H9 (cell line): Measurements from ENCODE around the gene MEG3. TPM values are rescaled to one million over a fixed set of nuclear protein-coding genes. Genes with fewer than 3 reads are reported as not detected.

Experiments used
- DNase-seq: peaks from one replicate; pipeline ENCODE4 v3.0.0-alpha.2; 2017
- H2AFZ ChIP-seq: one replicate; pipeline ENCODE4 v1.6.1; 2013; ENCODE audit warnings: mild to moderate bottlenecking, low read length, control low read depth, moderate library complexity
- H2AK5ac ChIP-seq: 2 replicates; pipeline ENCODE4 v1.6.1; 2013; ENCODE audit warnings: low read length, control low read depth, mixed read lengths; ENCODE audit not compliant: insufficient read length
- H2BK120ac ChIP-seq: one replicate; pipeline ENCODE4 v1.6.1; 2013; ENCODE audit warnings: low read depth, mild to moderate bottlenecking, low read length, control low read depth, inconsistent platforms; ENCODE audit not compliant: poor library complexity, severe bottlenecking
- H2BK12ac ChIP-seq: 2 replicates; pipeline ENCODE4 v1.6.1; 2013; ENCODE audit warnings: low read length, control low read depth, mixed read lengths, low read depth; ENCODE audit not compliant: insufficient read length
- H2BK15ac ChIP-seq: 2 replicates; pipeline ENCODE4 v1.6.1; 2013; ENCODE audit warnings: low read depth, low read length, control low read depth
- H2BK20ac ChIP-seq: one replicate; pipeline ENCODE4 v1.6.1; 2013; ENCODE audit warnings: low read depth, mild to moderate bottlenecking, low read length, control low read depth, inconsistent platforms; ENCODE audit not compliant: poor library complexity, severe bottlenecking
- H2BK5ac ChIP-seq: 2 replicates; pipeline ENCODE4 v1.6.1; 2013; ENCODE audit warnings: low read length, control low read depth, mixed read lengths; ENCODE audit not compliant: insufficient read length
- H3K14ac ChIP-seq: 2 replicates; pipeline ENCODE4 v1.6.1; 2013; ENCODE audit warnings: low read length, control low read depth; ENCODE audit not compliant: insufficient read depth
- H3K18ac ChIP-seq: 2 replicates; pipeline ENCODE4 v1.6.1; 2013; ENCODE audit warnings: low read depth, mild to moderate bottlenecking, mixed read lengths, low read length, control low read depth; ENCODE audit not compliant: insufficient read length
- H3K23ac ChIP-seq: 2 replicates; pipeline ENCODE4 v1.6.1; 2013; ENCODE audit warnings: low read length, control low read depth, mixed read lengths, low read depth; ENCODE audit not compliant: insufficient read length
- H3K23me2 ChIP-seq: 2 replicates; pipeline ENCODE4 v1.6.1; 2013; ENCODE audit warnings: low read depth, mild to moderate bottlenecking, mixed read lengths, low read length, control low read depth; ENCODE audit not compliant: insufficient read length, poor library complexity, severe bottlenecking
- H3K27ac ChIP-seq: 2 replicates; pipeline ENCODE4 v1.5.1; 2013; ENCODE audit warnings: low read length, control low read depth, mixed read lengths, low read depth; ENCODE audit not compliant: insufficient read length
- H3K27me3 ChIP-seq: 2 replicates; pipeline ENCODE4 v1.6.1; 2013; ENCODE audit warnings: low read length, control low read depth, inconsistent platforms; ENCODE audit not compliant: insufficient read depth
- H3K4ac ChIP-seq: 2 replicates; pipeline ENCODE4 v1.6.1; 2013; ENCODE audit warnings: low read depth, mild to moderate bottlenecking, control low read depth, inconsistent platforms, low read length, moderate library complexity
- H3K4me1 ChIP-seq: 2 replicates; pipeline ENCODE4 v1.6.1; 2013; ENCODE audit warnings: low read length, control low read depth, inconsistent platforms; ENCODE audit not compliant: insufficient read depth
- H3K4me2 ChIP-seq: 2 replicates; pipeline ENCODE4 v1.6.1; 2013; ENCODE audit warnings: low read length, control low read depth, mixed read lengths; ENCODE audit not compliant: insufficient read length, insufficient read depth
- H3K56ac ChIP-seq: 2 replicates; pipeline ENCODE4 v1.6.1; 2013; ENCODE audit warnings: low read depth, mild to moderate bottlenecking, mixed read lengths, low read length, control low read depth; ENCODE audit not compliant: insufficient read length
- H3K79me1 ChIP-seq: 2 replicates; pipeline ENCODE4 v1.6.1; 2013; ENCODE audit warnings: low read depth, mild to moderate bottlenecking, moderate library complexity, low read length, control low read depth, inconsistent platforms; ENCODE audit not compliant: insufficient read depth, poor library complexity, severe bottlenecking
- H3K79me2 ChIP-seq: 2 replicates; pipeline ENCODE4 v1.6.1; 2013; ENCODE audit warnings: low read length, control low read depth, inconsistent platforms; ENCODE audit not compliant: insufficient read depth
- H3K9ac ChIP-seq: 2 replicates; pipeline ENCODE4 v1.6.1; 2013; ENCODE audit warnings: low read length, control low read depth, mixed read lengths; ENCODE audit not compliant: insufficient read length; ENCODE audit errors: extremely low read depth
- H3K9me3 ChIP-seq: one replicate; pipeline ENCODE4 v1.6.1; 2013; ENCODE audit warnings: low read depth, low read length, inconsistent platforms; ENCODE audit not compliant: control insufficient read depth
- H3T11ph ChIP-seq: one replicate; pipeline ENCODE4 v1.6.1; 2013; ENCODE audit warnings: mild to moderate bottlenecking, low read length, control low read depth, inconsistent platforms
- H4K20me1 ChIP-seq: one replicate; pipeline ENCODE4 v1.6.1; 2013; ENCODE audit not compliant: control insufficient read depth, insufficient read length, insufficient read depth
- H4K5ac ChIP-seq: 2 replicates; pipeline ENCODE4 v1.6.1; 2013; ENCODE audit warnings: low read depth, mild to moderate bottlenecking, mixed read lengths, low read length, control low read depth; ENCODE audit not compliant: insufficient read length
- H4K8ac ChIP-seq: replicated peaks from 2 replicates; pipeline ENCODE4 v1.6.1; 2013; ENCODE audit warnings: low read length, control low read depth, mixed read lengths, low read depth; ENCODE audit not compliant: insufficient read length
- H4K91ac ChIP-seq: 2 replicates; pipeline ENCODE4 v1.6.1; 2013; ENCODE audit warnings: low read depth, mild to moderate bottlenecking, moderate library complexity, mixed read lengths, low read length, control low read depth; ENCODE audit not compliant: insufficient read length
- H3K27ac Mint-ChIP-seq, 3 experiments: 2 replicates in 2 of 3; 3 replicates in 1 of 3; pipeline ENCODE4 v1.8.0; 2020 to 2021; ENCODE audit warnings: mixed read lengths in 3 of 3, mild to moderate bottlenecking in 1 of 3, moderate library complexity in 1 of 3
- H3K27me3 Mint-ChIP-seq: 2 replicates; pipeline ENCODE4 v1.8.0; 2021; ENCODE audit warnings: low read depth, mild to moderate bottlenecking, moderate library complexity, mixed read lengths
- H3K36me3 Mint-ChIP-seq, 3 experiments: 2 replicates in 2 of 3; 3 replicates in 1 of 3; pipeline ENCODE4 v1.8.0; 2020 to 2021; ENCODE audit warnings: low read depth in 3 of 3, mixed read lengths in 3 of 3; ENCODE audit not compliant: insufficient read depth in 1 of 3
- H3K4me1 Mint-ChIP-seq, 2 experiments: 2 replicates each; pipeline ENCODE4 v1.8.0; 2020; ENCODE audit warnings: mixed read lengths in 2 of 2
- H3K4me3 Mint-ChIP-seq, 2 experiments: 2 replicates in 1 of 2; 3 replicates in 1 of 2; pipeline ENCODE4 v1.8.0; 2020 to 2021; ENCODE audit warnings: mild to moderate bottlenecking in 2 of 2, mixed read lengths in 2 of 2, moderate library complexity in 1 of 2
- H3K9me3 Mint-ChIP-seq, 2 experiments: 2 replicates in 1 of 2; 3 replicates in 1 of 2; pipeline ENCODE4 v1.8.0; 2020; ENCODE audit warnings: mild to moderate bottlenecking in 2 of 2, mixed read lengths in 2 of 2, moderate library complexity in 1 of 2
- WGBS: extraction: QIAGEN DNeasy Blood & Tissue Kit; methylation state at CpG from one replicate; pipeline ENCODE4 v1.1.7; 2013; ENCODE audit warnings: missing lambda C conversion rate, low lambda C conversion rate, mixed read lengths; ENCODE audit not compliant: insufficient read length; ENCODE audit errors: extremely low coverage; 5-methylcytosine and 5-hydroxymethylcytosine counted together
- total RNA-seq: library from RNA; stranded (reverse); gene quantifications from 2 replicates; pipeline ENCODE4 v1.2.1, GENCODE V29; 2021
- TF ChIP-seq, protein P1 (sequence below): fragments of 200-600 bp; sonication (generic); conservative IDR thresholded peaks from 3 replicates; pipeline ENCODE4 v1.8.0; 2021; ENCODE audit warnings: antibody characterized with exemption, mild to moderate bottlenecking

The MEG3 gene
- total RNA-seq, 1 experiment from 2014 or later, result 0.52 TPM

GRCh38 chr14:100882991-100883788 lies 57.3 kb downstream of the MEG3 start:
- no CpG with 5 or more reads among the region's 46 CpGs for WGBS
- Mint-ChIP-seq H3K27ac (no peak overlapping the region; a peak in 1 of 7 replicates), H3K36me3 (peaks cover 6 to 15% (median 12%) of the 10 kb centered on the region in 3 experiments), H3K4me1 (peaks cover 4 to 5% of the 10 kb centered on the region in 2 experiments), H3K4me3 (no peak overlapping the region), H3K9me3 (peaks cover 14 to 21% of the 10 kb centered on the region in 2 experiments), H3K27me3 (peaks cover 18% of the 10 kb centered on the region)
- no peak for DNase-seq
- Histone ChIP-seq H3K14ac (no peak overlapping the region), H3K18ac (no peak overlapping the region), H3K4me1 (no peaks in the 10 kb centered on the region), H3K4me2 (no peak overlapping the region), H4K20me1 (no peaks in the 10 kb centered on the region), H3K56ac (no peak overlapping the region), H3T11ph (no peak overlapping the region), H4K5ac (no peak overlapping the region), H2AK5ac (no peak overlapping the region), H3K4ac (no peak overlapping the region), H3K23me2 (no peaks in the 10 kb centered on the region), H4K91ac (no peak overlapping the region), H3K27ac (no peak overlapping the region), H3K79me2 (no peaks in the 10 kb centered on the region), H3K23ac (no peak overlapping the region), H2BK5ac (no peak overlapping the region), H3K9ac (no peak overlapping the region), H2BK15ac (no peak overlapping the region), H2BK20ac (no peak overlapping the region), H4K8ac (no peak overlapping the region), H3K79me1 (no peaks in the 10 kb centered on the region), H2BK120ac (no peak overlapping the region), H3K27me3 (no peaks in the 10 kb centered on the region), H2AFZ (no peak overlapping the region), H2BK12ac (no peak overlapping the region), H3K9me3 (no peaks in the 10 kb centered on the region)
- TF ChIP-seq, protein P1, sequence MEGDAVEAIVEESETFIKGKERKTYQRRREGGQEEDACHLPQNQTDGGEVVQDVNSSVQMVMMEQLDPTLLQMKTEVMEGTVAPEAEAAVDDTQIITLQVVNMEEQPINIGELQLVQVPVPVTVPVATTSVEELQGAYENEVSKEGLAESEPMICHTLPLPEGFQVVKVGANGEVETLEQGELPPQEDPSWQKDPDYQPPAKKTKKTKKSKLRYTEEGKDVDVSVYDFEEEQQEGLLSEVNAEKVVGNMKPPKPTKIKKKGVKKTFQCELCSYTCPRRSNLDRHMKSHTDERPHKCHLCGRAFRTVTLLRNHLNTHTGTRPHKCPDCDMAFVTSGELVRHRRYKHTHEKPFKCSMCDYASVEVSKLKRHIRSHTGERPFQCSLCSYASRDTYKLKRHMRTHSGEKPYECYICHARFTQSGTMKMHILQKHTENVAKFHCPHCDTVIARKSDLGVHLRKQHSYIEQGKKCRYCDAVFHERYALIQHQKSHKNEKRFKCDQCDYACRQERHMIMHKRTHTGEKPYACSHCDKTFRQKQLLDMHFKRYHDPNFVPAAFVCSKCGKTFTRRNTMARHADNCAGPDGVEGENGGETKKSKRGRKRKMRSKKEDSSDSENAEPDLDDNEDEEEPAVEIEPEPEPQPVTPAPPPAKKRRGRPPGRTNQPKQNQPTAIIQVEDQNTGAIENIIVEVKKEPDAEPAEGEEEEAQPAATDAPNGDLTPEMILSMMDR, result no peak
